ENCODE measurements around the gene BSN. TPM values are rescaled to one million over a fixed set of nuclear protein-coding genes. Genes with fewer than 3 reads are reported as not detected.

The BSN gene
- total and polyA plus RNA-seq, 2 donors (not counting 3 experiments of a cell fraction or from before 2014, with no cell fraction given): 0.04 to 0.27 TPM

DNA sequence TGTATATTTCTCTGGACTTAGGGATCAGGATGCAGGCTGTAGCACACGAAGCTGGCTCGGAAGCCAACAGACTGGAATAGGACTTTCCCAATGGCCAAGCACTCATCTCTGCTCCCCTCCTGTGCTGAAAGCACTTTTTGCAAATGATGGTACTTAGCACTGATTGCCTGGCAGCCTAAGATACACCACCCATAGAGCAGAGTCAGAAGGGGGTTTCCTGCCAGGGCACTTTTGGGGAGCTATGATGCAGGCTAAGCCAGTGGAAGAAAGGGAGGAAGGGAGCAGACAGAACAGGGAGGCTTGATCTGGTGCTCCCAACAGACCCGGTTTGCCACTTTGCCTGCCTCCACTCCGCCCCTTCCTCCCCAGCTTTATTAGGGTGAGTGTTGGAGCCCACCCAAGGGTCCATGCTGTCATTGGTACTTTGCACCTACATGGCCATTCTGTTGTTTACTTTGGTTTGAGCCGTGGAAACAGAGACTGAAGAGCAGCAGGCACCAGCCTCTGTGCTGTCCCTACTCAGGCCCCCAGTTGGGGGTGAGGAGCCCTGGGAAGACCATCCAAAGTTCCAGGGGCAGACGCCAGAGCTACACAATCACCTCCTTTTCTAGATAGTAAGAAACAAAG, 15.9 kb downstream of the BSN start:
- Histone ChIP-seq H3K9me3 (replicated peaks; ENCODE audit: control insufficient read depth, insufficient read depth, low read length) (no peaks in the 10 kb centered on the region), H3K79me2 (ENCODE audit: control insufficient read depth, insufficient read depth, low read length) (no peaks in the 10 kb centered on the region), H3K27ac (ENCODE audit: insufficient read depth, low read depth, low read length) (no peak overlapping the region), H3K27me3 (ENCODE audit: control insufficient read depth in 2 of 2, insufficient read depth in 2 of 2, low read length in 2 of 2) (peaks cover 6 to 20% of the 10 kb centered on the region in 2 experiments), H4K20me1 (replicated peaks; ENCODE audit: control insufficient read depth, extremely low read depth, insufficient read depth, low read length) (no peaks in the 10 kb centered on the region), H3K36me3 (ENCODE audit: control insufficient read depth in 2 of 2, extremely low read depth in 1 of 2, insufficient read depth in 2 of 2, low read length in 2 of 2) (no peaks in the 10 kb centered on the region), H3K9me1 (replicated peaks; ENCODE audit: control insufficient read depth, extremely low read depth, insufficient read depth, low read length) (no peaks in the 10 kb centered on the region), H2AFZ (ENCODE audit: low read depth, low read length) (no peak overlapping the region), H3K4me1 (ENCODE audit: control insufficient read depth, extremely low read depth, insufficient read depth, low read length) (no peaks in the 10 kb centered on the region), H3K4me2 (ENCODE audit: insufficient read depth, low read length) (no peak overlapping the region), H3K4me3 (replicated peaks in 1 of 3; ENCODE audit: insufficient read depth in 1 of 3, low read depth in 1 of 3, low read length in 3 of 3) (no peak overlapping the region), H3K9ac (replicated peaks; ENCODE audit: extremely low read depth, insufficient read depth, low read length) (no peak overlapping the region)
- ChIA-PET POLR2A (no interaction called here), CTCF (interaction anchor here (0.9 kb wide), 1 partner anchor 60 kb away, joined by 3 read pairs; no protein-coding TSS in a partner anchor)
- no peak for FAIRE-seq
- BruUV-seq (replicated peaks): no TSS peak
- intact Hi-C loops (cut with micrococcal nuclease): no loop called here
- TF ChIP-seq CTCF (IDR thresholded peaks at IDR 0.05; ENCODE audit: extremely low read depth in 1 of 2, insufficient read depth in 1 of 2, low read depth in 1 of 2, low read length in 2 of 2) (no peak), POLR2A (IDR thresholded peaks at IDR 0.05; ENCODE audit: low read depth, low read length) (no peak), MYC (IDR thresholded peaks at IDR 0.05; ENCODE audit: low read depth, low read length) (no peak), EZH2 (IDR thresholded peaks at IDR 0.05; ENCODE audit: borderline replicate concordance, low read depth, low read length, severe bottlenecking) (no peak), POLR2AphosphoS5 (IDR thresholded peaks at IDR 0.05; ENCODE audit: insufficient read depth, low read depth, low read length) (no peak), FOS (IDR thresholded peaks at IDR 0.05; ENCODE audit: borderline replicate concordance, insufficient read depth, low read length) (no peak)
- dilution Hi-C loops (cut with MboI; ENCODE audit: extremely low pct_ligation_motif_present, low sequenced_read_pairs): no loop called here
- no peak for DNase-seq (ENCODE audit: low read depth, low spot score)

All from endothelial cell of umbilical vein (primary cell).